Stimulated activated naive CD4-positive, alpha-beta T cell treated with Interleukin-2 at 50 U/mL for 16 hours (primary cell): ENCODE data around the gene TBCCD1.
"Not testable (repeated sequence)": the region's sequence is repeated elsewhere in the genome, so short reads cannot be mapped to it uniquely, and the experiment has no call there.

ENCODE experiments used
- DNase-seq: peaks from one replicate; lab custom pipeline; 2025; lab: John Stamatoyannopoulos, UW

TBCCD1 gene

GRCh38 chr3:186549497-186549896, 17.6 kb downstream of the TBCCD1 start:
- DNase-seq = no peak

GRCh38 chr3:186544281-186544680, 22.9 kb downstream of the TBCCD1 start, which contains the start of gene CRYGS:
Gene CRYGS, minus strand, starts transcription at chr3:186544380. Its CDS starts 54 bp downstream, at chr3:186544326.
- no peak for DNase-seq

GRCh38 chr3:186540835-186541226, 26.3 kb downstream of the TBCCD1 start:
- no peak for DNase-seq

GRCh38 chr3:186540221-186540834, 26.8 kb downstream of the TBCCD1 start:
- DNase-seq = peak; percentile 75

GRCh38 chr3:186538779-186539178, 28.4 kb downstream of the TBCCD1 start:
- DNase-seq = no peak

- DNase-seq = no peak
These were observed 30.0 kb downstream of the TBCCD1 start for GRCh38 chr3:186536883-186537844.

- peak; percentile 57 for DNase-seq
These were observed 32.9 kb downstream of the TBCCD1 start for GRCh38 chr3:186534113-186534669.

- DNase-seq = no peak
These were observed 34.5 kb downstream of the TBCCD1 start for GRCh38 chr3:186532598-186533072.

- DNase-seq = not testable (repeated sequence)
These were observed 35.4 kb downstream of the TBCCD1 start for GRCh38 chr3:186531694-186532093.

GRCh38 chr3:186530415-186530814, 36.7 kb downstream of the TBCCD1 start:
- DNase-seq = no peak

- DNase-seq = no peak
These were observed 37.7 kb downstream of the TBCCD1 start for GRCh38 chr3:186529201-186529999.

- no peak for DNase-seq
These were observed 40.9 kb downstream of the TBCCD1 start for GRCh38 chr3:186526256-186526606.

GRCh38 chr3:186525369-186526255, 41.5 kb downstream of the TBCCD1 start:
- DNase-seq = no peak

GRCh38 chr3:186524616-186525015, 42.5 kb downstream of the TBCCD1 start:
- no peak for DNase-seq

GRCh38 chr3:186523434-186523833, 43.7 kb downstream of the TBCCD1 start:
- no peak for DNase-seq

GRCh38 chr3:186523022-186523421, 44.1 kb downstream of the TBCCD1 start:
- no peak for DNase-seq

- DNase-seq = peak; percentile 28
These were observed 45.9 kb downstream of the TBCCD1 start for GRCh38 chr3:186520957-186521842.

- no peak for DNase-seq
These were observed 46.7 kb downstream of the TBCCD1 start for GRCh38 chr3:186520431-186520830.

GRCh38 chr3:186519021-186519658, 48.0 kb downstream of the TBCCD1 start:
- DNase-seq = peak; percentile 77
